Esophagus muscularis mucosa (tissue), 4 donors: ENCODE results near the gene SLC23A2. TPM values are rescaled to one million over a fixed set of nuclear protein-coding genes. Genes with fewer than 3 reads are reported as not detected.
"Not testable (repeated sequence)": the region's sequence is repeated elsewhere in the genome, so short reads cannot be mapped to it uniquely, and the experiment has no call there.

Experiments
- DNase-seq: peaks from one replicate; pipeline ENCODE4 v3.0.0-alpha.2; 2017; ENCODE audit errors: extremely low spot score
- H3K27ac ChIP-seq, 4 donors: fragments of 200-600 bp; sonication (generic); replicated peaks in 1 of 4; 1 replicate in 3 of 4; 2 replicates in 1 of 4; pipeline ENCODE4 v1.5.1; 2016 to 2019; ENCODE audit warnings: mild to moderate bottlenecking in 1 of 4
- H3K27me3 ChIP-seq, 4 donors: fragments of 200-600 bp; sonication (generic); one replicate each; pipeline versions ENCODE4 v1.5.1 to v1.6.0; 2016 to 2019
- H3K36me3 ChIP-seq, 4 donors: fragments of 200-600 bp; sonication (generic); one replicate each; pipeline ENCODE4 v1.5.1; 2016 to 2019
- H3K4me1 ChIP-seq, 4 donors: fragments of 200-600 bp; sonication (generic); one replicate each; pipeline ENCODE4 v1.5.1; 2016 to 2019
- H3K4me3 ChIP-seq, 4 donors: fragments of 200-600 bp; sonication (generic); 1 replicate in 2 of 4; 2 replicates in 2 of 4; pipeline ENCODE4 v1.5.1; 2016 to 2019; ENCODE audit warnings: mild to moderate bottlenecking in 4 of 4, moderate library complexity in 1 of 4
- H3K9me3 ChIP-seq, 4 donors: fragments of 200-600 bp; sonication (generic); 1 replicate in 3 of 4; 2 replicates in 1 of 4; pipeline ENCODE4 v1.5.1; 2016 to 2019
- CTCF ChIP-seq, 3 experiments: fragments of 200-600 bp in 2 of 3; fragments of 450-650 bp in 1 of 3; sonication (generic) in 2 of 3; IDR thresholded peaks; one replicate each; pipeline ENCODE4 v1.5.1; 2017 to 2019; ENCODE audit warnings: antibody characterized with exemption in 3 of 3, mild to moderate bottlenecking in 2 of 3, moderate library complexity in 1 of 3
- EP300 ChIP-seq: sonication (generic); formaldehyde crosslinking; IDR thresholded peaks from one replicate; pipeline ENCODE4 v1.6.1; 2017; ENCODE audit warnings: antibody characterized with exemption
- POLR2A ChIP-seq: fragments of 450-650 bp; IDR thresholded peaks from one replicate; pipeline ENCODE4 v1.6.1; 2017; ENCODE audit warnings: antibody characterized with exemption, moderate library complexity, mild to moderate bottlenecking, low read depth
- POLR2AphosphoS5 ChIP-seq, 2 donors: sonication (generic); formaldehyde crosslinking; IDR thresholded peaks; one replicate each; pipeline ENCODE4 v1.6.1; 2017; ENCODE audit warnings: antibody characterized with exemption in 2 of 2
- WGBS: methylation state at CpG from one replicate; pipeline ENCODE4 v1.1.5; 2018; 5-methylcytosine and 5-hydroxymethylcytosine counted together
- intact Hi-C: fragments of 100-400 bp; cut with DNase I; formaldehyde crosslinking; loops from one replicate; pipeline ENCODE4 v1.15.1; 2023
- total RNA-seq, 4 donors: library from RNA; depleted of rRNA; stranded (reverse); fragments of >200 nt; gene quantifications; one replicate each; pipeline versions ENCODE4 v1.1.0 to v1.2.1, GENCODE V29; 2016

The SLC23A2 gene
- total RNA-seq, 4 donors from 2014 or later = 8.7 to 16.0 (median 12.2) TPM

GRCh38 chr20:5024982-5025381, 23.7 kb upstream of the SLC23A2 start:
- Histone ChIP-seq H3K4me3 (no peak overlapping the region), H3K36me3 (no peaks in the 10 kb centered on the region), H3K4me1 (peaks cover 0 to 3% (median 0%) of the 10 kb centered on the region in 4 donors), H3K27ac (no peak overlapping the region), H3K27me3 (no peaks in the 10 kb centered on the region), H3K9me3 (no peaks in the 10 kb centered on the region)
- 90% methylated on average over 4 of the region's 4 CpGs for WGBS
- DNase-seq = no peak
- intact Hi-C loops = no loop called here
- TF ChIP-seq EP300 (no peak), POLR2AphosphoS5 (IDR thresholded peaks at IDR 0.05) (no peak)

- TF ChIP-seq POLR2A = no peak
- no peak for TF ChIP-seq EP300
- no peak for TF ChIP-seq POLR2AphosphoS5 (IDR thresholded peaks at IDR 0.05)
- no peak for TF ChIP-seq CTCF (IDR thresholded peaks at IDR 0.05)
- intact Hi-C loops = no loop called here
- Histone ChIP-seq H3K27ac (no peak overlapping the region), H3K27me3 (no peaks in the 10 kb centered on the region), H3K9me3 (no peaks in the 10 kb centered on the region), H3K4me3 (no peak overlapping the region), H3K4me1 (peaks cover 0 to 3% (median 0%) of the 10 kb centered on the region in 4 donors), H3K36me3 (no peaks in the 10 kb centered on the region)
- 73% methylated on average over 6 of the region's 6 CpGs for WGBS
- DNase-seq = no peak
Measured at GRCh38 chr20:5024103-5024502, 22.8 kb upstream of the SLC23A2 start.

- H3K27ac ChIP-seq, H3K27me3 ChIP-seq, H3K4me1 ChIP-seq, DNase-seq, H3K4me3 ChIP-seq, intact Hi-C loops, H3K36me3 ChIP-seq, H3K9me3 ChIP-seq: not testable (repeated sequence)
- WGBS = 96% methylated on average over 4 of the region's 4 CpGs
Measured at GRCh38 chr20:5023171-5023570, 21.9 kb upstream of the SLC23A2 start.

- DNase-seq = no peak
- TF ChIP-seq POLR2A = no peak
- 82% methylated on average over 5 of the region's 5 CpGs for WGBS
- peaks cover 0 to 3% (median 0%) of the 10 kb centered on the region in 4 donors for H3K4me1 ChIP-seq
- H3K36me3 ChIP-seq = no peaks in the 10 kb centered on the region
- intact Hi-C loops = no loop called here
- no peak overlapping the region for H3K4me3 ChIP-seq
- H3K27me3 ChIP-seq = no peaks in the 10 kb centered on the region
- no peaks in the 10 kb centered on the region for H3K9me3 ChIP-seq
- no peak overlapping the region for H3K27ac ChIP-seq
Measured at GRCh38 chr20:5020760-5021159, 19.4 kb upstream of the SLC23A2 start.

GRCh38 chr20:5013682-5014447, 12.6 kb upstream of the SLC23A2 start:
- DNase-seq = no peak
- intact Hi-C loops = no loop called here
- Histone ChIP-seq H3K27ac (no peak overlapping the region), H3K4me3 (no peak overlapping the region), H3K4me1 (no peaks in the 10 kb centered on the region), H3K9me3 (no peaks in the 10 kb centered on the region), H3K27me3 (no peaks in the 10 kb centered on the region), H3K36me3 (no peaks in the 10 kb centered on the region)
- 84% methylated on average over 8 of the region's 8 CpGs for WGBS
- no peak for TF ChIP-seq POLR2A
- TF ChIP-seq EP300 = no peak
- TF ChIP-seq CTCF (IDR thresholded peaks at IDR 0.05) = no peak
- no peak for TF ChIP-seq POLR2AphosphoS5 (IDR thresholded peaks at IDR 0.05)

- TF ChIP-seq EP300 (no peak), CTCF (IDR thresholded peaks at IDR 0.05) (no peak), POLR2A (no peak), POLR2AphosphoS5 (IDR thresholded peaks at IDR 0.05) (no peak)
- H3K4me1 ChIP-seq = no peaks in the 10 kb centered on the region
- no peaks in the 10 kb centered on the region for H3K36me3 ChIP-seq
- H3K9me3 ChIP-seq = no peaks in the 10 kb centered on the region
- no peak overlapping the region for H3K27ac ChIP-seq
- no peak overlapping the region for H3K4me3 ChIP-seq
- no peak for DNase-seq
- H3K27me3 ChIP-seq = no peaks in the 10 kb centered on the region
- WGBS = 51% methylated on average over 5 of the region's 5 CpGs
- intact Hi-C loops = no loop called here
Measured at GRCh38 chr20:5008759-5009158, 7.4 kb upstream of the SLC23A2 start.
